ENCODE data around the gene RTP3. TPM values are rescaled to one million over a fixed set of nuclear protein-coding genes. Genes with fewer than 3 reads are reported as not detected.

The RTP3 gene
- total RNA-seq, 2 experiments from 2014 or later, result 0.74 to 1.3 TPM

DNA sequence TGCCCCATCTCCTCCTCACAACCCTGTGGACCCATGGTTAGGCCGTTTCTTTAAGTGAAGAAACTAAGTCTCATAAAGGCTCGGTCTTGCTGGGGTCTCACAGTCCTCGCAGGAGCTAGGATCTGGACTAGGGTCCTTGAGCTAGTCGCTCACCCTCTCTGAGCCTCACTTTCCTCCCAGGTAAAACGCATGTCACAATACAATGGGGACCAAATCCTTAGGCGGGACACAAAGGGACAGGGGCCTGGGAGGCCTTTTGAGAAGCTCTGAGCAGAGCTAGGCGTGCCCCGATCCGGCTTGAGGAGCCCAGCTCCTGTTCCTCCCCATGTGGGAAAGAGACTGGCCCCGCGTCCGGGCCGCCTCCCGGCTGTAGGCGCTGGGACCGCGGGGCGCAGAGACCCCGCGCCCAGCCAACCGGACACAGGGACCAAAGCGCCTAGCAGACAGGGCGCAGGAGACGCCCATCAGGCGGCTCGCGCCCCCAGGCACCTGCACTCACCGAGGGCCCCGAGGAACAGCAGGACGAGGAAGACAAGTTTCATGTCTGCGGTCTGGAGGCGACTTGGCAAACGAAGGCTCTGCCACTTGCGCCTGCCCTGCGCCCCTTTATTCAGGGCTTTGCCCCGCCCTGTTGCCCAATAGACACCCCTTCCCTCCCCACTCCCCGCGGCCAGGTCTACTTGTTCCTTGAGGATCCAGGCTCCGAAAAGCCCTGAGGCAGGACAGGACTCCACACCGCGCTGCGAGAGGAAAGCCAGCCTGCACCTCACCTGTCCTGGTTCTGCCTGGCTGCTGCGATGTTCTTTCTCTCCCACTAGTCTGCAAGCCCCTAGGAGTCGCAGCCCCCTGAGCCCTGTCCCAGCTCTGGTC lies 33.2 kb upstream of the RTP3 start, which contains the start of gene LTF:
LTF (minus strand) TSS at position 580 of the 870 bp plus-strand sequence; CDS start at position 542, 38 bp downstream.
- H3K9me3 ChIP-seq (ENCODE audit: low read length), result peaks cover 6% of the 10 kb centered on the region; the same call in 1 of the 2 replicates
- H3K4me2 ChIP-seq (ENCODE audit: low read length), result no peak within 1 kb of the TSS
- H2AFZ ChIP-seq (ENCODE audit: low read length), result no peak within 1 kb of the TSS
- TF ChIP-seq, protein P1, sequence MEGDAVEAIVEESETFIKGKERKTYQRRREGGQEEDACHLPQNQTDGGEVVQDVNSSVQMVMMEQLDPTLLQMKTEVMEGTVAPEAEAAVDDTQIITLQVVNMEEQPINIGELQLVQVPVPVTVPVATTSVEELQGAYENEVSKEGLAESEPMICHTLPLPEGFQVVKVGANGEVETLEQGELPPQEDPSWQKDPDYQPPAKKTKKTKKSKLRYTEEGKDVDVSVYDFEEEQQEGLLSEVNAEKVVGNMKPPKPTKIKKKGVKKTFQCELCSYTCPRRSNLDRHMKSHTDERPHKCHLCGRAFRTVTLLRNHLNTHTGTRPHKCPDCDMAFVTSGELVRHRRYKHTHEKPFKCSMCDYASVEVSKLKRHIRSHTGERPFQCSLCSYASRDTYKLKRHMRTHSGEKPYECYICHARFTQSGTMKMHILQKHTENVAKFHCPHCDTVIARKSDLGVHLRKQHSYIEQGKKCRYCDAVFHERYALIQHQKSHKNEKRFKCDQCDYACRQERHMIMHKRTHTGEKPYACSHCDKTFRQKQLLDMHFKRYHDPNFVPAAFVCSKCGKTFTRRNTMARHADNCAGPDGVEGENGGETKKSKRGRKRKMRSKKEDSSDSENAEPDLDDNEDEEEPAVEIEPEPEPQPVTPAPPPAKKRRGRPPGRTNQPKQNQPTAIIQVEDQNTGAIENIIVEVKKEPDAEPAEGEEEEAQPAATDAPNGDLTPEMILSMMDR (conservative IDR thresholded peaks at IDR 0.05; ENCODE audit: low read length), result no peak
- no peak for TF ChIP-seq EZH2phosphoT487 (IDR thresholded peaks at IDR 0.05; ENCODE audit: borderline replicate concordance, low read depth, low read length)
- POLR2A ChIA-PET, result no interaction called here
- no TSS peak for BruUV-seq (replicated peaks)
- H3K4me3 ChIP-seq (ENCODE audit: low read depth, low read length, poor library complexity, severe bottlenecking), result no peak within 1 kb of the TSS
- H3K4me1 ChIP-seq (ENCODE audit: insufficient read depth, low read length, poor library complexity, severe bottlenecking), result no peaks in the 10 kb centered on the region
- no peaks in the 10 kb centered on the region for H3K79me2 ChIP-seq (ENCODE audit: insufficient read depth, low read depth, low read length)
- H4K20me1 ChIP-seq (ENCODE audit: insufficient read depth, low read length), result no peaks in the 10 kb centered on the region
- H3K27ac ChIP-seq (ENCODE audit: low read depth, low read length, poor library complexity, severe bottlenecking), result no peak within 1 kb of the TSS
- CTCF ChIA-PET (ENCODE audit: unreplicated experiment), result no interaction called here
- no peaks in the 10 kb centered on the region for H3K9me2 ChIP-seq (ENCODE audit: insufficient read depth, low read length)
- H3K36me3 ChIP-seq (ENCODE audit: insufficient read depth, low read length), result no peaks in the 10 kb centered on the region
- intact Hi-C loops (cut with micrococcal nuclease; ENCODE audit: unreplicated experiment), result no loop called here
- DNase-seq (ENCODE audit: low spot score), result no peak

DNA sequence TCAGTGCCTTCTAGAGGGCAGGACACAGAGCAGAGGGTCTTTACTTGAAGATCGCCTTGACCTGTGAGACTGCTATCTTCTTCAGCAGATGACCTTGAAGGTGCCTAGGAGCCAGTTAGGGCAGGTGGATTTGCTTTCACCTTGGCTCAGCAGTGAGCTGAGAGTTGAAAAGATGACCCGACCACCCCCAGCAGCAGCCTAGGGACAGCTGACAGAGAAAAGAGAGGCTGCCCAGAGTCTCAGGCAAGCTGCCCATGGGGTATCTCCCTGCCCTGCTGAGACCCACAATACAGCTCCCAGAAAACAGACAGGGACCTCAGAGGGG lies 32.6 kb upstream of the RTP3 start:
- ChIA-PET POLR2A (interaction anchor here (0.7 kb wide), 2 partner anchors 10 to 105 kb away, joined by 3 read pairs; no protein-coding TSS in a partner anchor), CTCF (ENCODE audit: unreplicated experiment) (no interaction called here)
- TF ChIP-seq, protein P1 (conservative IDR thresholded peaks at IDR 0.05; ENCODE audit: low read length), result no peak
- TF ChIP-seq EZH2phosphoT487 (IDR thresholded peaks at IDR 0.05; ENCODE audit: borderline replicate concordance, low read depth, low read length), result no peak
- no peaks in the 10 kb centered on the region for H3K4me1 ChIP-seq (ENCODE audit: insufficient read depth, low read length, poor library complexity, severe bottlenecking)
- H3K4me3 ChIP-seq (ENCODE audit: low read depth, low read length, poor library complexity, severe bottlenecking), result no peak overlapping the region
- no peaks in the 10 kb centered on the region for H3K36me3 ChIP-seq (ENCODE audit: insufficient read depth, low read length)
- no TSS peak for BruUV-seq (replicated peaks)
- peaks cover 6% of the 10 kb centered on the region; the same call in 1 of the 2 replicates for H3K9me3 ChIP-seq (ENCODE audit: low read length)
- H3K27ac ChIP-seq (ENCODE audit: low read depth, low read length, poor library complexity, severe bottlenecking), result no peak overlapping the region
- no peaks in the 10 kb centered on the region for H3K79me2 ChIP-seq (ENCODE audit: insufficient read depth, low read depth, low read length)
- intact Hi-C loops (cut with micrococcal nuclease; ENCODE audit: unreplicated experiment), result no loop called here
- DNase-seq (ENCODE audit: low spot score), result no peak
- no peak overlapping the region for H2AFZ ChIP-seq (ENCODE audit: low read length)
- H3K4me2 ChIP-seq (ENCODE audit: low read length), result no peak overlapping the region
- no peaks in the 10 kb centered on the region for H3K9me2 ChIP-seq (ENCODE audit: insufficient read depth, low read length)
- no peaks in the 10 kb centered on the region for H4K20me1 ChIP-seq (ENCODE audit: insufficient read depth, low read length)

DNA sequence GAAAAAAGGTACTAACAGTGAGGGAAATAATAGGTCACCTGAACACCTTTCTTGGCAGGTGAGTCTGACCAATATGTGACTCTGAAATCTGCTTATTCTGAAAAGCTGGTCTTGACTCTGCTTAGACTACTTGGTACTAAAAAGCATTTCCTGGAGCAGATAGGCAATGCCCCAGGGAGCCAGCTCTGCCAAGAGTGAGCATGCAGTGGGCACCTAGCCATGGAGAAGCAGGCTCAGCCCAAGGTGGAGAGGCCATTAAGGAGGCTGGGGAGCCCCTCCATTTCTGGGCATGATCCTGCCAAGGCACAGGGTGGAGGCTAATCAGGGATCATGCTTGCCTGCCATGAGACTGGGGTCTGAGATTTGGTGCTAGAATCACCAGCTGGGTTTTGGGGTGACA lies 31.5 kb upstream of the RTP3 start:
- Histone ChIP-seq H3K79me2 (ENCODE audit: insufficient read depth, low read depth, low read length) (no peaks in the 10 kb centered on the region), H3K4me2 (ENCODE audit: low read length) (no peak overlapping the region), H4K20me1 (ENCODE audit: insufficient read depth, low read length) (no peaks in the 10 kb centered on the region), H3K27ac (ENCODE audit: low read depth, low read length, poor library complexity, severe bottlenecking) (no peak overlapping the region), H3K4me1 (ENCODE audit: insufficient read depth, low read length, poor library complexity, severe bottlenecking) (no peaks in the 10 kb centered on the region), H3K9me2 (ENCODE audit: insufficient read depth, low read length) (no peaks in the 10 kb centered on the region), H3K4me3 (ENCODE audit: low read depth, low read length, poor library complexity, severe bottlenecking) (no peak overlapping the region), H3K9me3 (ENCODE audit: low read length) (no peaks in the 10 kb centered on the region), H2AFZ (ENCODE audit: low read length) (no peak overlapping the region), H3K36me3 (ENCODE audit: insufficient read depth, low read length) (no peaks in the 10 kb centered on the region)
- ChIA-PET POLR2A (no interaction called here), CTCF (ENCODE audit: unreplicated experiment) (no interaction called here)
- no TSS peak for BruUV-seq (replicated peaks)
- TF ChIP-seq, protein P1 (conservative IDR thresholded peaks at IDR 0.05; ENCODE audit: low read length), result no peak
- no peak for TF ChIP-seq EZH2phosphoT487 (IDR thresholded peaks at IDR 0.05; ENCODE audit: borderline replicate concordance, low read depth, low read length)
- DNase-seq (ENCODE audit: low spot score), result no peak
- intact Hi-C loops (cut with micrococcal nuclease; ENCODE audit: unreplicated experiment), result no loop called here

Data from OCI-LY7 (cell line).